ENCODE measurements around the gene FUCA1.

FUCA1 gene

GRCh38 chr1:23897083-23897482 is 29.0 kb upstream of the FUCA1 start:
- CTCF ChIA-PET: interaction anchor here (0.6 to 1.2 kb wide), 4 partner anchors 19 to 52 kb away, joined by 3 to 6 read pairs (median 3); no protein-coding TSS in a partner anchor
- TF ChIP-seq, protein P1, sequence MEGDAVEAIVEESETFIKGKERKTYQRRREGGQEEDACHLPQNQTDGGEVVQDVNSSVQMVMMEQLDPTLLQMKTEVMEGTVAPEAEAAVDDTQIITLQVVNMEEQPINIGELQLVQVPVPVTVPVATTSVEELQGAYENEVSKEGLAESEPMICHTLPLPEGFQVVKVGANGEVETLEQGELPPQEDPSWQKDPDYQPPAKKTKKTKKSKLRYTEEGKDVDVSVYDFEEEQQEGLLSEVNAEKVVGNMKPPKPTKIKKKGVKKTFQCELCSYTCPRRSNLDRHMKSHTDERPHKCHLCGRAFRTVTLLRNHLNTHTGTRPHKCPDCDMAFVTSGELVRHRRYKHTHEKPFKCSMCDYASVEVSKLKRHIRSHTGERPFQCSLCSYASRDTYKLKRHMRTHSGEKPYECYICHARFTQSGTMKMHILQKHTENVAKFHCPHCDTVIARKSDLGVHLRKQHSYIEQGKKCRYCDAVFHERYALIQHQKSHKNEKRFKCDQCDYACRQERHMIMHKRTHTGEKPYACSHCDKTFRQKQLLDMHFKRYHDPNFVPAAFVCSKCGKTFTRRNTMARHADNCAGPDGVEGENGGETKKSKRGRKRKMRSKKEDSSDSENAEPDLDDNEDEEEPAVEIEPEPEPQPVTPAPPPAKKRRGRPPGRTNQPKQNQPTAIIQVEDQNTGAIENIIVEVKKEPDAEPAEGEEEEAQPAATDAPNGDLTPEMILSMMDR (IDR thresholded peaks at IDR 0.05; ENCODE audit: insufficient read depth, low read length, missing control alignments): no peak
- DNase-seq (ENCODE audit: low read depth, low spot score): no peak

DNA sequence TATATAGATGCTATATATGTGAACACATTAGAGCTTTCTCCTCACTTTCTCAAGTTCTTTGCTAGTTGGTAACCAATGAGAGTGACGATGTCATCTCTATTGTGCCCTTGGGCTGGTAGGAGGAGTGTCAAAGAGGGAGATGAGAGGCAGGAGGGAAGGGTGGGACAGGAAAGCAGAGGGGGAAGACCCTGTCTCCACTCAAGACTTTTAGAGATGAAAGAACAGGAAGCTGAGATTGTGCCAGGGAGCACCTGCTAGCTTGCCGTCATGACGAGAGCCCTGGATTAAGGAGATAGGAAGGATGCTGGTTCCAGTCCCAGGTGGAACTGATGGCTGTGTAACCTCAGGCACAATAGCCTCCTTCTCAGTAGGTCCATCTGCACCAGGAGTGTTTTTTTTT is 28.4 kb upstream of the FUCA1 start:
- CTCF ChIA-PET: interaction anchor here (0.6 to 1.2 kb wide), 6 partner anchors 20 to 52 kb away, joined by 3 to 6 read pairs (median 3); no protein-coding TSS in a partner anchor
- POLR2A ChIA-PET: no interaction called here

More at GRCh38 chr1:23897083-23897482, 29.0 kb upstream of the FUCA1 start:
- no peak overlapping the region for H3K4me3 ChIP-seq (ENCODE audit: low read depth, low read length)
- POLR2A ChIA-PET: no interaction called here

GRCh38 chr1:23895993-23896392 is 27.9 kb upstream of the FUCA1 start:
- POLR2A ChIA-PET: interaction anchor here (0.5 kb wide), 1 partner anchor 553 kb away, joined by 3 read pairs; no protein-coding TSS in a partner anchor
- CTCF ChIA-PET: interaction anchor here (0.7 to 1.2 kb wide), 3 partner anchors 20 to 52 kb away, joined by 3 to 6 read pairs (median 4); no protein-coding TSS in a partner anchor
- DNase-seq (ENCODE audit: low read depth, low spot score): no peak
- TF ChIP-seq, protein P1 (IDR thresholded peaks at IDR 0.05; ENCODE audit: insufficient read depth, low read length, missing control alignments): no peak
- no peak overlapping the region for H3K4me3 ChIP-seq (ENCODE audit: low read depth, low read length)

More for the DNA sequence above, 28.4 kb upstream of the FUCA1 start:
- TF ChIP-seq, protein P1 (IDR thresholded peaks at IDR 0.05; ENCODE audit: insufficient read depth, low read length, missing control alignments): no peak
- H3K4me3 ChIP-seq (ENCODE audit: low read depth, low read length): no peak overlapping the region
- DNase-seq (ENCODE audit: low read depth, low spot score): no peak

- TF ChIP-seq, protein P1 (IDR thresholded peaks at IDR 0.05; ENCODE audit: insufficient read depth, low read length, missing control alignments): no peak
- DNase-seq (ENCODE audit: low read depth, low spot score): no peak
- ChIA-PET CTCF (no interaction called here), POLR2A (no interaction called here)
- no peak overlapping the region for H3K4me3 ChIP-seq (ENCODE audit: low read depth, low read length)
Observed at GRCh38 chr1:23895082-23895481, 27.0 kb upstream of the FUCA1 start.

GRCh38 chr1:23889074-23889473 is 21.0 kb upstream of the FUCA1 start:
- DNase-seq (ENCODE audit: low read depth, low spot score): no peak
- ChIA-PET CTCF (no interaction called here), POLR2A (no interaction called here)
- TF ChIP-seq, protein P1 (IDR thresholded peaks at IDR 0.05; ENCODE audit: insufficient read depth, low read length, missing control alignments): no peak
- no peak overlapping the region for H3K4me3 ChIP-seq (ENCODE audit: low read depth, low read length)

DNA sequence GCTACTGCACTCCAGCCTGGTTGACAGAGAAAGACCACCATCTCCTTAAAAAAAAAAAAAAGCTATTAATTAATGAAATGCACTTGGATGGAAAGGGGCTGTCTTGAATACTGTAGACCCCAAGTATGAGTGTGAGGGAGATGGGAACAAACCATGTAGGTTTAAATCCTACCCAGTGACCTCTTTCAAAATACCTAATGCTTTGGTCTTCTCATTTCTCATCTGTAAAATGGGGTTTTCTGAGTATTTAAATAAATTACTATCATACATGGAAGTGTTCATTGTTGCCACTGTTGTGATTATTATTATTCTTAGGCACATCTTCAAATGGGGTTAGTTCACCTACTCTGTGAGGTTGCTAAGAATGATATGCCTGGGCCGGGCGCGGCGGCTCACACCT is 17.1 kb upstream of the FUCA1 start:
- TF ChIP-seq, protein P1 (IDR thresholded peaks at IDR 0.05; ENCODE audit: insufficient read depth, low read length, missing control alignments): no peak
- POLR2A ChIA-PET: no interaction called here
- DNase-seq (ENCODE audit: low read depth, low spot score): no peak
- CTCF ChIA-PET: interaction anchor here (0.9 to 1.0 kb wide), 2 partner anchors 15 to 31 kb away, joined by 3 read pairs; no protein-coding TSS in a partner anchor
- no peak overlapping the region for H3K4me3 ChIP-seq (ENCODE audit: low read depth, low read length)

All from AG04449 (cell line).